ENCODE results near the gene FTSJ1. TPM values are rescaled to one million over a fixed set of nuclear protein-coding genes. Genes with fewer than 3 reads are reported as not detected.

FTSJ1 gene
- total and polyA plus RNA-seq, 2 of the 8 experiments (the other 6 are each of a cell fraction or from before 2014, with no cell fraction given), result 62.4 to 80.4 TPM

GRCh38 chrX:48489892-48490291 lies 13.9 kb downstream of the FTSJ1 start:
- H2BK5ac ChIP-seq (ENCODE audit: low read depth, low read length), result no peak overlapping the region
- FAIRE-seq, result no peak
- no peak overlapping the region for H3K4ac ChIP-seq (replicated peaks; ENCODE audit: insufficient read length, low read depth, low read length)
- no peaks in the 10 kb centered on the region for H3K9me3 ChIP-seq (ENCODE audit: insufficient read depth in 2 of 2, low read depth in 1 of 2, low read length in 1 of 2)
- H4K20me1 ChIP-seq (replicated peaks in 1 of 2; ENCODE audit: control insufficient read depth in 1 of 2, insufficient read depth in 2 of 2, low read length in 2 of 2), result no peaks in the 10 kb centered on the region
- TF ChIP-seq CBX5 (IDR thresholded peaks at IDR 0.05; ENCODE audit: low read depth, low read length) (no peak), SRF (IDR thresholded peaks at IDR 0.05; ENCODE audit: low read depth, low read length) (no peak), RAD21 (IDR thresholded peaks at IDR 0.05 in 1 of 2, conservative IDR thresholded peaks at IDR 0.05 in 1 of 2; ENCODE audit: low read depth in 2 of 2, low read length in 2 of 2) (no peak), MAFK (IDR thresholded peaks at IDR 0.05; ENCODE audit: low read depth, low read length) (no peak), RNF2 (IDR thresholded peaks at IDR 0.05; ENCODE audit: borderline replicate concordance, low read depth, low read length, missing control alignments, poor library complexity, severe bottlenecking) (no peak), RXRA (IDR thresholded peaks at IDR 0.05; ENCODE audit: insufficient read depth, low read depth, low read length) (no peak), ASH2L (IDR thresholded peaks at IDR 0.05; ENCODE audit: low read length) (no peak)
- H4K8ac ChIP-seq (ENCODE audit: extremely low read depth, insufficient read depth, low read length), result no peak overlapping the region
- H3K36me3 ChIP-seq (ENCODE audit: control insufficient read depth in 2 of 4, insufficient read depth in 4 of 4, low read length in 3 of 4), result peaks cover 0 to 3% (median 0%) of the 10 kb centered on the region in 4 experiments; a peak in 2 of 8 replicates
- no peak overlapping the region for H3K56ac ChIP-seq (replicated peaks; ENCODE audit: insufficient read length, low read depth, low read length)
- no peaks in the 10 kb centered on the region for H3K27me3 ChIP-seq (replicated peaks in 1 of 4; ENCODE audit: control insufficient read depth in 3 of 4, extremely low read depth in 1 of 4, insufficient read depth in 3 of 4, low read length in 3 of 4)
- H4K5ac ChIP-seq (ENCODE audit: insufficient read length, low read depth, low read length), result no peak overlapping the region
- DNase-seq (ENCODE audit: low read depth in 1 of 2, low spot score in 2 of 2), result no peak
- H3K18ac ChIP-seq (ENCODE audit: extremely low read depth, low read length), result no peak overlapping the region
- H3K4me1 ChIP-seq (replicated peaks in 1 of 4; ENCODE audit: control insufficient read depth in 3 of 4, insufficient read depth in 4 of 4, low read length in 3 of 4), result no peaks in the 10 kb centered on the region; a peak in 1 of 7 replicates
- H3K9ac ChIP-seq (replicated peaks in 1 of 4; ENCODE audit: extremely low read depth in 1 of 4, low read depth in 3 of 4, low read length in 3 of 4), result no peak overlapping the region
- 100% methylated on average over 1 of the region's 2 CpGs; no CpG with 5 or more reads in 1 of the 2 experiments for WGBS, 2 experiments (ENCODE audit: extremely low coverage in 1 of 2, insufficient coverage in 1 of 2, insufficient read length in 1 of 2, insufficient replicate concordance in 2 of 2, low coverage in 1 of 2, low lambda C conversion rate in 2 of 2, missing lambda C conversion rate in 1 of 2)
- H2BK120ac ChIP-seq (replicated peaks; ENCODE audit: low read depth, low read length), result no peak overlapping the region
- H3K79me2 ChIP-seq (ENCODE audit: control insufficient read depth in 1 of 2, insufficient read depth in 2 of 2, low read length in 2 of 2), result no peaks in the 10 kb centered on the region
- no peak overlapping the region for H2BK12ac ChIP-seq (ENCODE audit: low read depth, low read length)
- no peak overlapping the region for H3K14ac ChIP-seq (ENCODE audit: insufficient read length)
- no peak overlapping the region for H2BK15ac ChIP-seq (ENCODE audit: low read length)
- H2AFZ ChIP-seq (ENCODE audit: low read length), result no peak overlapping the region
- H2AK5ac ChIP-seq (ENCODE audit: low read depth, low read length), result no peak overlapping the region
- CTCF ChIA-PET (ENCODE audit: partially characterized antibody), result no interaction called here
- H3K27ac ChIP-seq (ENCODE audit: low read depth, low read length), result no peak overlapping the region
- no peak overlapping the region for H4K91ac ChIP-seq (replicated peaks; ENCODE audit: insufficient read length, low read length)
- H3K4me2 ChIP-seq (ENCODE audit: insufficient read depth in 1 of 2, low read depth in 2 of 2, low read length in 2 of 2), result no peak overlapping the region
- no peak overlapping the region for H2BK20ac ChIP-seq (ENCODE audit: low read length)
- H3K79me1 ChIP-seq (ENCODE audit: low read depth, low read length), result no peaks in the 10 kb centered on the region
- no peak overlapping the region for H3K4me3 ChIP-seq (ENCODE audit: extremely low read depth in 1 of 4, insufficient read depth in 2 of 4, low read depth in 3 of 4, low read length in 4 of 4)
- no peak overlapping the region for H3K23ac ChIP-seq (ENCODE audit: insufficient read length)
- H3K23me2 ChIP-seq (ENCODE audit: low read depth, low read length), result no peaks in the 10 kb centered on the region
- POLR2A ChIA-PET (ENCODE audit: partially characterized antibody), result interaction anchor here (1.6 kb wide), 1 partner anchor 16 kb away, joined by 4 read pairs; no protein-coding TSS in a partner anchor

All from H1 (cell line).